ENCODE data around the gene CHMP4B. TPM values are rescaled to one million over a fixed set of nuclear protein-coding genes. Genes with fewer than 3 reads are reported as not detected.
A peak's percentile ranks its signal among the peaks of the same experiment; 100 is the strongest.

The CHMP4B gene
- total RNA-seq, 6 donors from 2014 or later = 71.2 to 139 (median 104) TPM

- DNase-seq = peak in 1 of 2 donors; percentile 22
- H3K27me3 ChIP-seq = no peaks in the 10 kb centered on the region
- no peaks in the 10 kb centered on the region for H3K36me3 ChIP-seq
- ATAC-seq (ENCODE audit: low FRiP score in 2 of 2) = no peak
- H3K4me3 ChIP-seq = no peak overlapping the region
- WGBS, 2 donors = 46 to 47% methylated on average over 11 of the region's 11 CpGs
- TF ChIP-seq POLR2A (IDR thresholded peaks at IDR 0.05) (no peak), EP300 (IDR thresholded peaks at IDR 0.05) (no peak), CTCF (IDR thresholded peaks at IDR 0.05) (no peak), POLR2AphosphoS5 (IDR thresholded peaks at IDR 0.05) (no peak)
- H3K9me3 ChIP-seq = no peaks in the 10 kb centered on the region
- H3K27ac ChIP-seq = peak overlapping the region in 2 of 4 donors; percentile 24 to 49
- H3K4me1 ChIP-seq = peaks cover 66 to 85% (median 70%) of the 10 kb centered on the region in 4 donors
Observed at GRCh38 chr20:33832103-33832804, 21.1 kb downstream of the CHMP4B start.

GRCh38 chr20:33833333-33833732 lies 22.2 kb downstream of the CHMP4B start:
- DNase-seq (no peak), ATAC-seq (ENCODE audit: low FRiP score in 2 of 2) (peak in 1 of 2 donors; percentile 12)
- Histone ChIP-seq H3K27ac (peak overlapping the region in 1 of 4 donors; percentile 15), H3K36me3 (no peaks in the 10 kb centered on the region), H3K27me3 (no peaks in the 10 kb centered on the region), H3K4me3 (no peak overlapping the region), H3K4me1 (peaks cover 63 to 85% (median 70%) of the 10 kb centered on the region in 4 donors), H3K9me3 (no peaks in the 10 kb centered on the region)
- TF ChIP-seq POLR2A (IDR thresholded peaks at IDR 0.05) (no peak), POLR2AphosphoS5 (IDR thresholded peaks at IDR 0.05) (no peak), EP300 (IDR thresholded peaks at IDR 0.05) (no peak)
- 19 to 25% methylated on average over 1 of the region's 1 CpG for WGBS, 2 donors

GRCh38 chr20:33835615-33836172 lies 24.5 kb downstream of the CHMP4B start:
- H3K36me3 ChIP-seq = no peaks in the 10 kb centered on the region
- H3K4me1 ChIP-seq = peaks cover 64 to 85% (median 67%) of the 10 kb centered on the region in 4 donors
- WGBS, 2 donors = 69 to 74% methylated on average over 9 of the region's 9 CpGs
- no peaks in the 10 kb centered on the region for H3K9me3 ChIP-seq
- no peak overlapping the region for H3K4me3 ChIP-seq
- no peaks in the 10 kb centered on the region for H3K27me3 ChIP-seq
- DNase-seq (peak in 1 of 2 donors; percentile 67), ATAC-seq (ENCODE audit: low FRiP score in 2 of 2) (peak; percentile 56 to 58)
- H3K27ac ChIP-seq = no peak overlapping the region
- no peak for TF ChIP-seq EP300 (IDR thresholded peaks at IDR 0.05)
- peak in 1 of 2 donors; percentile 36 for TF ChIP-seq POLR2AphosphoS5 (IDR thresholded peaks at IDR 0.05)

GRCh38 chr20:33836277-33836676 lies 25.1 kb downstream of the CHMP4B start:
- H3K36me3 ChIP-seq = no peaks in the 10 kb centered on the region
- H3K9me3 ChIP-seq = no peaks in the 10 kb centered on the region
- ATAC-seq (ENCODE audit: low FRiP score in 2 of 2) (no peak), DNase-seq (no peak)
- TF ChIP-seq CTCF (IDR thresholded peaks at IDR 0.05) (no peak), EP300 (IDR thresholded peaks at IDR 0.05) (no peak), POLR2A (IDR thresholded peaks at IDR 0.05) (no peak), POLR2AphosphoS5 (IDR thresholded peaks at IDR 0.05) (no peak)
- peak overlapping the region in 1 of 4 donors; percentile 23 for H3K27ac ChIP-seq
- no peak overlapping the region for H3K4me3 ChIP-seq
- H3K4me1 ChIP-seq = peaks cover 65 to 87% (median 71%) of the 10 kb centered on the region in 4 donors
- WGBS, 2 donors = 80 to 81% methylated on average over 2 of the region's 2 CpGs
- H3K27me3 ChIP-seq = no peaks in the 10 kb centered on the region

GRCh38 chr20:33837096-33837830 lies 26.1 kb downstream of the CHMP4B start:
- DNase-seq (no peak), ATAC-seq (ENCODE audit: low FRiP score in 2 of 2) (no peak)
- Histone ChIP-seq H3K27ac (no peak overlapping the region), H3K9me3 (no peaks in the 10 kb centered on the region), H3K4me3 (no peak overlapping the region), H3K4me1 (peaks cover 65 to 88% (median 71%) of the 10 kb centered on the region in 4 donors), H3K36me3 (no peaks in the 10 kb centered on the region), H3K27me3 (no peaks in the 10 kb centered on the region)
- no peak for TF ChIP-seq POLR2AphosphoS5 (IDR thresholded peaks at IDR 0.05)
- no peak for TF ChIP-seq EP300 (IDR thresholded peaks at IDR 0.05)
- 89 to 90% methylated on average over 5 of the region's 5 CpGs for WGBS, 2 donors

All from upper lobe of left lung (tissue), 6 donors.